Mesenchymal stem cell (in vitro differentiated cells and primary cell): ENCODE measurements around the gene KCNG2.

Source experiments
- DNase-seq: peaks from one replicate; pipeline ENCODE4 v3.0.0-alpha.2; 2013
- H2AFZ ChIP-seq: one replicate; pipeline ENCODE4 v1.6.1; 2013; ENCODE audit warnings: low read depth, mild to moderate bottlenecking, control low read depth, inconsistent platforms, low read length, moderate library complexity
- H2AK5ac ChIP-seq: 2 replicates; pipeline ENCODE4 v1.6.1; 2013; ENCODE audit warnings: low read length, moderate library complexity, mild to moderate bottlenecking, inconsistent platforms; ENCODE audit not compliant: severe bottlenecking
- H2BK120ac ChIP-seq: one replicate; pipeline ENCODE4 v1.6.1; 2013; ENCODE audit warnings: low read depth, mild to moderate bottlenecking, inconsistent platforms, low read length, moderate library complexity
- H2BK12ac ChIP-seq, 2 experiments: one replicate each; pipeline ENCODE4 v1.6.1; 2013; ENCODE audit warnings: inconsistent platforms in 2 of 2, low read length in 2 of 2, mild to moderate bottlenecking in 2 of 2, moderate library complexity in 2 of 2, control low read depth in 1 of 2
- H2BK15ac ChIP-seq: one replicate; pipeline ENCODE4 v1.6.1; 2013; ENCODE audit warnings: mild to moderate bottlenecking, low read depth, inconsistent platforms; ENCODE audit not compliant: poor library complexity, severe bottlenecking
- H2BK5ac ChIP-seq: 2 replicates; pipeline ENCODE4 v1.6.1; 2013; ENCODE audit warnings: low read depth, mild to moderate bottlenecking, low read length, control low read depth, inconsistent platforms; ENCODE audit not compliant: poor library complexity, severe bottlenecking
- H3K14ac ChIP-seq, 2 experiments: one replicate each; pipeline ENCODE4 v1.6.1; 2013; ENCODE audit warnings: inconsistent platforms in 2 of 2, low read length in 2 of 2, control low read depth in 1 of 2, mild to moderate bottlenecking in 1 of 2, moderate library complexity in 1 of 2
- H3K18ac ChIP-seq, 2 experiments: one replicate each; pipeline ENCODE4 v1.6.1; 2013; ENCODE audit warnings: inconsistent platforms in 2 of 2, low read length in 2 of 2, control low read depth in 1 of 2, low read depth in 1 of 2, mild to moderate bottlenecking in 1 of 2
- H3K23ac ChIP-seq, 2 experiments: one replicate each; pipeline ENCODE4 v1.6.1; 2013; ENCODE audit warnings: inconsistent platforms in 2 of 2, low read length in 2 of 2, mild to moderate bottlenecking in 2 of 2, moderate library complexity in 2 of 2, control low read depth in 1 of 2
- H3K27ac ChIP-seq: 2 replicates; pipeline ENCODE4 v1.5.1; 2013; ENCODE audit warnings: mild to moderate bottlenecking, moderate library complexity, low read length, control low read depth, inconsistent platforms; ENCODE audit not compliant: poor library complexity, severe bottlenecking
- H3K27me3 ChIP-seq, 2 experiments: 2 replicates each; pipeline versions ENCODE4 v1.6.1 to v1.7.0; 2013; ENCODE audit warnings: low read length in 2 of 2, mild to moderate bottlenecking in 2 of 2, moderate library complexity in 2 of 2, control low read depth in 1 of 2, inconsistent platforms in 1 of 2; ENCODE audit not compliant: control insufficient read depth in 1 of 2, insufficient read depth in 1 of 2
- H3K36me3 ChIP-seq, 2 experiments: 2 replicates each; pipeline versions ENCODE4 v1.6.1 to v1.7.0; 2013; ENCODE audit warnings: low read length in 2 of 2, control low read depth in 1 of 2, inconsistent platforms in 1 of 2, low read depth in 1 of 2, mild to moderate bottlenecking in 1 of 2; ENCODE audit not compliant: insufficient read depth in 2 of 2, control insufficient read depth in 1 of 2
- H3K4ac ChIP-seq, 2 experiments: one replicate each; pipeline ENCODE4 v1.6.1; 2013; ENCODE audit warnings: inconsistent platforms in 2 of 2, low read length in 2 of 2, mild to moderate bottlenecking in 2 of 2, moderate library complexity in 2 of 2, control low read depth in 1 of 2, low read depth in 1 of 2
- H3K4me1 ChIP-seq: 2 replicates; pipeline ENCODE4 v1.6.1; 2013; ENCODE audit warnings: low read depth, low read length, control low read depth; ENCODE audit not compliant: control insufficient read depth, insufficient read depth
- H3K4me2 ChIP-seq: 2 replicates; pipeline ENCODE4 v1.6.1; 2013; ENCODE audit warnings: low read length, mild to moderate bottlenecking, inconsistent platforms; ENCODE audit not compliant: poor library complexity, severe bottlenecking
- H3K4me3 ChIP-seq, 2 experiments: 2 replicates each; pipeline versions ENCODE4 v1.5.1 to v1.7.0; 2013; ENCODE audit warnings: low read length in 2 of 2, mild to moderate bottlenecking in 2 of 2, control low read depth in 1 of 2, low read depth in 1 of 2; ENCODE audit not compliant: insufficient read depth in 1 of 2
- H3K79me1 ChIP-seq: replicated peaks from 2 replicates; pipeline ENCODE4 v1.6.1; 2013; ENCODE audit warnings: mild to moderate bottlenecking, control low read depth, low read length, inconsistent platforms; ENCODE audit not compliant: poor library complexity, severe bottlenecking
- H3K9ac ChIP-seq: 2 replicates; pipeline ENCODE4 v1.7.0; 2013; ENCODE audit warnings: mild to moderate bottlenecking, low read length, moderate library complexity
- H3K9me3 ChIP-seq: 2 replicates; pipeline ENCODE4 v1.7.0; 2013; ENCODE audit warnings: mild to moderate bottlenecking, low read length; ENCODE audit not compliant: control insufficient read depth
- H4K8ac ChIP-seq: one replicate; pipeline ENCODE4 v1.6.1; 2013; ENCODE audit warnings: inconsistent platforms, mild to moderate bottlenecking, low read length, moderate library complexity
- H4K91ac ChIP-seq: one replicate; pipeline ENCODE4 v1.6.1; 2013; ENCODE audit warnings: mild to moderate bottlenecking, low read length, inconsistent platforms
- WGBS: methylation state at CpG from one replicate; pipeline ENCODE4 v1.1.7; 2013; ENCODE audit warnings: mixed read lengths; 5-methylcytosine and 5-hydroxymethylcytosine counted together

Gene KCNG2

GRCh38 chr18:79841936-79842335 is 44.2 kb downstream of the KCNG2 start:
- Histone ChIP-seq H3K27me3 (no peaks in the 10 kb centered on the region), H3K4ac (no peak overlapping the region), H3K4me3 (no peak overlapping the region), H2AK5ac (no peak overlapping the region), H3K79me1 (no peaks in the 10 kb centered on the region), H4K8ac (peak overlapping the region; percentile 24), H4K91ac (no peak overlapping the region), H3K23ac (no peak overlapping the region), H3K27ac (no peak overlapping the region), H3K36me3 (no peaks in the 10 kb centered on the region), H2BK12ac (no peak overlapping the region), H3K9ac (no peak overlapping the region), H2AFZ (no peak overlapping the region), H3K18ac (no peak overlapping the region), H3K9me3 (peaks cover 14% of the 10 kb centered on the region), H2BK15ac (peak overlapping the region; percentile 16), H3K4me1 (no peaks in the 10 kb centered on the region), H3K14ac (no peak overlapping the region), H3K4me2 (no peak overlapping the region), H2BK5ac (no peak overlapping the region), H2BK120ac (no peak overlapping the region)
- DNase-seq, result no peak
- WGBS, result 69% methylated on average over 4 of the region's 4 CpGs

- WGBS, result 84% methylated on average over 9 of the region's 10 CpGs
- Histone ChIP-seq H2BK15ac (no peak overlapping the region), H3K9ac (no peak overlapping the region), H3K27ac (no peak overlapping the region), H2BK5ac (no peak overlapping the region), H2AK5ac (no peak overlapping the region), H3K4me2 (no peak overlapping the region), H3K79me1 (no peaks in the 10 kb centered on the region), H4K91ac (no peak overlapping the region), H2BK120ac (no peak overlapping the region), H4K8ac (no peak overlapping the region), H3K9me3 (peaks cover 8% of the 10 kb centered on the region), H3K4me3 (no peak overlapping the region), H3K4ac (no peak overlapping the region), H2AFZ (no peak overlapping the region), H3K27me3 (no peaks in the 10 kb centered on the region), H3K36me3 (no peaks in the 10 kb centered on the region), H2BK12ac (no peak overlapping the region), H3K4me1 (no peaks in the 10 kb centered on the region), H3K23ac (no peak overlapping the region), H3K14ac (no peak overlapping the region), H3K18ac (no peak overlapping the region)
- no peak for DNase-seq
Measured at GRCh38 chr18:79844999-79845563, 47.3 kb downstream of the KCNG2 start.

DNA sequence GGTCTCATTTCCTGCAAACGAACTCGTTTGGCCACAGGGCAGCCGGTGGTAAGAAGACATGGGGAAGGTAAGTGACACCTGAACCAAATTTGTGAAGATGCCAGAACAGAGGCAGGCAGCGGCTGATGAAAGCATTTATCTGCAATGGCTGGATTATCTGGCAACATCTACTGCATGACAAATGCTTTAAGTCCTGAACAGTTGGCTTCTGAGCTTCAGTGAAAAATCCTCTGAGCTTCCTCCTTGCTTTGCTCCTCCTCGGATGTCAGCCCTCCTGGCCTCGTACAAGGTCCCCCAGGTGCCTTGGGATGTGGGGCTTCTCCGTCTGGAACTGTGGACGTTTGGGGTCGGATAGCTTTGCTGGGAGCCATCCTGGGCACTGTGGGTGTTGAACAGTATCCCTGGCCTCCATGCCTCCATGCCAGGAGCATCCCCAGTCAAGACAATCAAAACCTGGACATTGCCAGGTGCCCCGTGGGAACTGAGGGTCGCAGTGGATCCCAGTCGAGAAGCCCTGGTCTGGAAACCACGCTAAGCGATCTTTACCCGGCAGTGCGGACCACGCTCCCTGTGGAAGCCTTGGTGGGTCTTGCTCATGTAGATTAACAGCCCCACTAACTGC is 49.3 kb downstream of the KCNG2 start:
- Histone ChIP-seq H3K14ac (no peak overlapping the region), H2BK12ac (no peak overlapping the region), H2BK120ac (no peak overlapping the region), H3K18ac (no peak overlapping the region), H3K4me2 (no peak overlapping the region), H3K4me1 (no peaks in the 10 kb centered on the region), H3K23ac (no peak overlapping the region), H3K4me3 (no peak overlapping the region), H3K27me3 (no peaks in the 10 kb centered on the region), H2AK5ac (no peak overlapping the region), H4K91ac (no peak overlapping the region), H3K27ac (no peak overlapping the region), H4K8ac (no peak overlapping the region), H2AFZ (no peak overlapping the region), H3K79me1 (no peaks in the 10 kb centered on the region), H3K9me3 (peaks cover 4% of the 10 kb centered on the region), H3K36me3 (no peaks in the 10 kb centered on the region), H2BK5ac (no peak overlapping the region), H3K4ac (no peak overlapping the region), H3K9ac (no peak overlapping the region), H2BK15ac (no peak overlapping the region)
- WGBS, result 81% methylated on average over 15 of the region's 17 CpGs
- DNase-seq, result no peak

GRCh38 chr18:79847606-79848293 is 50.0 kb downstream of the KCNG2 start:
- no peak overlapping the region for H3K18ac ChIP-seq
- no peak overlapping the region for H3K4ac ChIP-seq
- H3K36me3 ChIP-seq, result no peaks in the 10 kb centered on the region
- no peak overlapping the region for H3K4me2 ChIP-seq
- H2BK120ac ChIP-seq, result no peak overlapping the region
- no peak overlapping the region for H2BK15ac ChIP-seq
- H3K9me3 ChIP-seq, result no peaks in the 10 kb centered on the region
- no peak overlapping the region for H2AFZ ChIP-seq
- no peak overlapping the region for H2BK12ac ChIP-seq
- 88% methylated on average over 13 of the region's 15 CpGs for WGBS
- no peak overlapping the region for H4K8ac ChIP-seq
- H2BK5ac ChIP-seq, result no peak overlapping the region
- no peak overlapping the region for H3K4me3 ChIP-seq
- no peaks in the 10 kb centered on the region for H3K79me1 ChIP-seq
- H4K91ac ChIP-seq, result no peak overlapping the region
- H3K14ac ChIP-seq, result no peak overlapping the region
- no peak for DNase-seq
- H3K27ac ChIP-seq, result no peak overlapping the region
- no peak overlapping the region for H2AK5ac ChIP-seq
- H3K23ac ChIP-seq, result no peak overlapping the region
- no peaks in the 10 kb centered on the region for H3K27me3 ChIP-seq
- no peak overlapping the region for H3K9ac ChIP-seq
- H3K4me1 ChIP-seq, result no peaks in the 10 kb centered on the region
